H7 (cell line): Measurements from ENCODE around the gene DHCR7. TPM values are rescaled to one million over a fixed set of nuclear protein-coding genes. Genes with fewer than 3 reads are reported as not detected.
"Not testable (repeated sequence)": the region's sequence is repeated elsewhere in the genome, so short reads cannot be mapped to it uniquely, and the experiment has no call there.

ENCODE experiments used
- DNase-seq: peaks from one replicate; pipeline ENCODE4 v3.0.0; 2012
- H3K27me3 ChIP-seq: 2 replicates; pipeline ENCODE4 v1.6.0; 2011; ENCODE audit warnings: mild to moderate bottlenecking, low read length; ENCODE audit not compliant: control insufficient read depth, insufficient read depth
- H3K36me3 ChIP-seq: replicated peaks from 2 replicates; pipeline ENCODE4 v1.5.1; 2011; ENCODE audit warnings: low read length; ENCODE audit not compliant: control insufficient read depth, insufficient read depth
- H3K4me3 ChIP-seq: 2 replicates; pipeline ENCODE4 v1.5.1; 2011; ENCODE audit warnings: low read depth, mild to moderate bottlenecking, control low read depth, low read length, moderate library complexity; ENCODE audit not compliant: insufficient read depth
- total RNA-seq: library from RNA; depleted of rRNA; stranded (reverse); fragments of >200 nt; shearing (Covaris generic); gene quantifications from 2 replicates; pipeline ENCODE4 v1.2.3, GENCODE V29; 2014

DHCR7 gene
- total RNA-seq, 1 experiment from 2014 or later: 123 TPM

- peaks cover 9% of the 10 kb centered on the region for H3K36me3 ChIP-seq
- no peaks in the 10 kb centered on the region for H3K27me3 ChIP-seq
- no peak overlapping the region for H3K4me3 ChIP-seq
- peak; percentile 61 for DNase-seq
Observed at GRCh38 chr11:71431271-71431670, 16.9 kb downstream of the DHCR7 start.

DNA sequence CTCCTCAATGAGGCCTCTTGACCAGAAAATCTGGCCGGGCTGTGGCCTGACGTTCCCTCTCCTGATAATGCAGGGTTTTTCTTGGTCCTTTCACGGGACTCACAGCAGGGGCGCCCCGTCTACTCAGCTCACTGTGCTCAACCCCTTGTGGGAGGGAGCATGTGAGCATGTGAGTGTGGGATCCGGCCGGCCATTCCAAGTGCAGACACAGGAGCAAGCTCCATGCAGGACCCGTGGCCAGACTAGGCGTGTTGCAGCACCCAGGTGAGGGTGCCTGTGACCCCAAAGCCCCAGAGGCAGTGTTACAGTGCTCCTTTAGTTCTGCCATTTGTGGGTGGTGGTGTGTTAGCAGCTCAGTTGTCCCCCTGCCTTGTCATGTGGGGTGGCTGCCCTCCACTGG, 18.0 kb downstream of the DHCR7 start:
- no peak overlapping the region for H3K4me3 ChIP-seq
- no peak for DNase-seq
- no peaks in the 10 kb centered on the region for H3K27me3 ChIP-seq
- H3K36me3 ChIP-seq: peaks cover 4% of the 10 kb centered on the region

DNA sequence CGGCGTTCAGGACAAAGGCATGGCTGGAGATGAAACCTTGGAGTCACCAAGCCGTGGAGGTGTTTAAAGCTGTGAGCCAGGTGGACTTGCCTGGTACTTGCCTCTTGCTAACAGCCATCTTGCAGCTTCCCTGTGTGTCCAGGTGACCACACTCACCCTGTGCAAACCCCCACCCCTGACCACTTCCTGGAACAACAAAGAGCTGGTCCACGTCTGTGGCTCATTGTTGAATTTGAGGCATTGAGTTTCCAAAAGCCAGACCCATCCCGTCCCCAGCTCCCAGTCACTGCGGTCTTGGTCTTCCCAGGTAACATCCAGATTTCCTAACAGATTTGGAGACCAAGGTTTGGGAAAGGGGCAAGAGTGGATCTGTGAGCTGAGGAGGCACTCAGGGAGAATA, 18.5 kb downstream of the DHCR7 start:
- H3K36me3 ChIP-seq: no peaks in the 10 kb centered on the region
- DNase-seq: no peak
- no peak overlapping the region for H3K4me3 ChIP-seq
- H3K27me3 ChIP-seq: no peaks in the 10 kb centered on the region

DNA sequence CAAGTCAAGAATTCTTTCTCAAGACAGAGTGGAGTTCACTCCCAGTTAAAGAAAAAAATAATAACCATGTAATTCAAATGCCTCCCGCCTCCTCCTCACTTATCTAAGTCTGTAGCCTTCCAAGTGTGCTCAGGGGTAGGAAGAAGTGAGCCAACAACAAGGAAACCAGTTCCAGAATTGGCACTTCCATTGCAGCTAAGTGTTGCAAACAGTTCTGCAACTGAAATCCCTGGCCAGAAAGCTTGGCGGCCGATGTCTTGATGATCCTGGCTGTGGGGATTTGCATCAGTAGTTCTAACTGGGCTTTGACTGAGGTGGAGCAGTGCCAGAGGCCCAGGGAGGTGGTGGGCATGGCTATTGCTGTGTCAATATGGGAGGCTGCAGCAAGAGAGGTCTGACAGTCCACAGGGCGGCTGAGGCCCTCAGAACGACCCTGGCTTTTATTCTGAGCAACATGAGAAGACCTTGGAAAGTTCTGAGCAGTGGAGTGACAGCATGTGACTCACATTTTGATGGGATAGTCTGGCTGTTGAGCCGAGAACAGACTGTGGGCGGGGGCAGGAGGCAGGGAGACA, 19.2 kb downstream of the DHCR7 start:
- Histone ChIP-seq H3K27me3 (no peaks in the 10 kb centered on the region), H3K4me3 (no peak overlapping the region), H3K36me3 (no peaks in the 10 kb centered on the region)
- no peak for DNase-seq

GRCh38 chr11:71426413-71426812, 21.8 kb downstream of the DHCR7 start:
- Histone ChIP-seq H3K4me3 (no peak overlapping the region), H3K36me3 (no peaks in the 10 kb centered on the region), H3K27me3 (no peaks in the 10 kb centered on the region)
- no peak for DNase-seq

- Histone ChIP-seq H3K27me3 (no peaks in the 10 kb centered on the region), H3K4me3 (no peak overlapping the region), H3K36me3 (no peaks in the 10 kb centered on the region)
- DNase-seq: no peak
Observed at GRCh38 chr11:71425860-71426259, 22.3 kb downstream of the DHCR7 start.

DNA sequence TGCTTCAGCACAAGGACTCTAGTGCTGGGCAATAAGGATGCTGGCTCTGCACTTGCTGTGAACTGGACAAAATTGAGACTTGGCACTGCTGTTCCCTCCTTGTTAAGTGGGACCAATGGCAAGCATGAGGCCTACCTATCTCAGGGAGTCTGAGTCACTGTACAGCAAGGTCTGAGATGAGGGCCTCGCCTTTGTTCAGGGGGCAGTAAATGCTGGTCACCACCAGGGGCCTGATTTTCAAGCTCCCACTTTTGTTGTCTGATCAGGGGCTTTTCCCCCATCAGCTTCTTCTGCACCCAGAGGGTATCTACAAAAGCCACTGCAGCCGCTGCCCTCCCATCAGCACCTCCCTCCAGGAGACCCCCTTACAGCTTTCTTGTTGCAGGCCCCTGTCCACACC, 22.8 kb downstream of the DHCR7 start:
- H3K27me3 ChIP-seq: no peaks in the 10 kb centered on the region
- no peak for DNase-seq

DNA sequence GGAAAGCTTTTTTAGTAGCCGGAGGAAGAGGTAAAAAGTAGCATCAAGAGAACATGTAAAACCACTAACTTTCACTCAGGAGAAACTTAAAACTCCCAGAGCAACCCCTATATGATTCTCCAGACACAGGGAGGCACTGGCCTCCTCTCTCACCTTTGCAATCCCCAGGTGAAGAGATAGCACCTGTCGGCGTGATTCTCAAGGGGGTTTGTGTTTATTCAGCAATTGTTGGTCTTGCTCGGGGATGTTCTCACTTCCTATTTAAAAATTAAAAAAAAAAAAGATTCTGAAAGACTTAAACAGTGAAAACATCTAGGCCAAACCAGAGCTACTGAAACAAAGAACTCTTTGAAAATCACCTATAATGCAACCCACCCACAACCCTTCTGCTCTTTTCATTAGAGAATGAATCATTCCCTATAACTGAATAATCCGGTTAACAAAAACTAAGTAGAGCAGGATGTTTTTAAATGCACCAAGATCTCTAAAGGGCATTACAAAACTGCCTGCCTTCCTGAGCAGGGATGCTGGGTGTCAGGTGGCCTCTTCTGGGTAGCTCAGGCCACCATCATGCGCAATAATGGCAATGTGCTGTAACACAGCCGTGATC, 24.9 kb downstream of the DHCR7 start:
- no peaks in the 10 kb centered on the region for H3K27me3 ChIP-seq
- no peak for DNase-seq
- H3K4me3 ChIP-seq: no peak overlapping the region
- no peaks in the 10 kb centered on the region for H3K36me3 ChIP-seq

More for the DNA sequence above, 22.8 kb downstream of the DHCR7 start:
- Histone ChIP-seq H3K4me3 (no peak overlapping the region), H3K36me3 (no peaks in the 10 kb centered on the region)

- H3K4me3 ChIP-seq, DNase-seq, H3K27me3 ChIP-seq, H3K36me3 ChIP-seq: not testable (repeated sequence)
Observed at GRCh38 chr11:71422318-71422717, 25.9 kb downstream of the DHCR7 start.

DNA sequence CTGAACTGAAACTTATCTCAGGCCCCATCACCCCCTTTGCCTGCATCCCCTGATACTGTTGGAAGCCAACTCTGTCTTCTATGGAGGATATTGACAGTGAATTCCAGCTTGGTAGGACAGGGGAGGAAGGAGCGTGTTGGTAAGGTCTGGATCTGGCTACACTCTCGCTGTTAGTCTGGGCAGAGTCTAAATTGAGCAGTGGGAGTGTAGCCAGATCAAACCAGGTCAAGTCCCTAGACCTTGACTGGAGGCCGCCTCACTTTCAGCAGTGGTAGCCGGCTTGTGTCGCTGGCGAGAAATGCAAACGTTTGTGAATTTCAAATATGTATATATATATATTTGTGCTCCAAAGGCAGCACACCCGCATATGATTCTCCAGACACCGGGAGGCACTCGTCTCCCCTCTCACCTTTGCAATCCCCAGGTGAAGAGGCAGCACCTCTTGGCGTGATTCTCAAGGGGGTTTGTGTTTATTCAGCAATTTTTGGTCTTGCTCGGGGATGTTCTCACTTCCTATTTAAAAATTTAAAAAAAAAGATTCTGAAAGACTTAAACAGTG, 26.7 kb downstream of the DHCR7 start:
- Histone ChIP-seq H3K36me3 (no peaks in the 10 kb centered on the region), H3K4me3 (no peak overlapping the region)

GRCh38 chr11:71420455-71421241, 27.5 kb downstream of the DHCR7 start:
- no peaks in the 10 kb centered on the region for H3K36me3 ChIP-seq
- DNase-seq: peak; percentile 82
- no peaks in the 10 kb centered on the region for H3K27me3 ChIP-seq
- H3K4me3 ChIP-seq: no peak overlapping the region

More for the DNA sequence above, 26.7 kb downstream of the DHCR7 start:
- DNase-seq: no peak
- no peaks in the 10 kb centered on the region for H3K27me3 ChIP-seq

- H3K27me3 ChIP-seq: no peaks in the 10 kb centered on the region
- DNase-seq: no peak
Observed at GRCh38 chr11:71418643-71419042, 29.6 kb downstream of the DHCR7 start.

GRCh38 chr11:71414645-71415044, 33.5 kb downstream of the DHCR7 start:
- Histone ChIP-seq H3K27me3 (no peaks in the 10 kb centered on the region), H3K4me3 (no peak overlapping the region), H3K36me3 (no peaks in the 10 kb centered on the region)
- DNase-seq: no peak

More at GRCh38 chr11:71418643-71419042, 29.6 kb downstream of the DHCR7 start:
- Histone ChIP-seq H3K4me3 (no peak overlapping the region), H3K36me3 (no peaks in the 10 kb centered on the region)

- Histone ChIP-seq H3K36me3 (no peaks in the 10 kb centered on the region), H3K27me3 (no peaks in the 10 kb centered on the region), H3K4me3 (no peak overlapping the region)
- no peak for DNase-seq
Observed at GRCh38 chr11:71410363-71410966, 37.7 kb downstream of the DHCR7 start.
